GM12878 (cell line): Measurements from ENCODE around the gene ARHGEF37.

Experiments used
- CHD4 ChIP-seq: fragments of 200-600 bp; sonication (generic); IDR thresholded peaks from 2 replicates; pipeline ENCODE4 v1.6.1; 2016; ENCODE audit warnings: mild to moderate bottlenecking
- EGR1 ChIP-seq, 2 experiments: IDR thresholded peaks; 1 replicate in 1 of 2; 2 replicates in 1 of 2; pipeline ENCODE4 v1.6.1; 2011 to 2012; ENCODE audit warnings: low read depth in 2 of 2, low read length in 2 of 2, borderline replicate concordance in 1 of 2, mild to moderate bottlenecking in 1 of 2, moderate library complexity in 1 of 2
- PBX3 ChIP-seq: IDR thresholded peaks from 2 replicates; pipeline ENCODE4 v1.6.1; 2011; ENCODE audit warnings: mild to moderate bottlenecking, low read depth, low read length, moderate library complexity; ENCODE audit not compliant: insufficient replicate concordance
- POLR2A ChIP-seq: IDR thresholded peaks from 2 replicates; pipeline ENCODE4 v1.6.1; 2011; ENCODE audit warnings: low read depth, mild to moderate bottlenecking, low read length
- POU2F2 ChIP-seq: IDR thresholded peaks from 3 replicates; pipeline ENCODE4 v1.6.1; 2011; ENCODE audit warnings: low read depth, mild to moderate bottlenecking, low read length, borderline replicate concordance
- RAD21 ChIP-seq: IDR thresholded peaks from 2 replicates; pipeline ENCODE4 v1.6.1; 2011; ENCODE audit warnings: mild to moderate bottlenecking, low read depth, low read length, moderate library complexity; ENCODE audit not compliant: insufficient read depth
- RCOR1 ChIP-seq: conservative IDR thresholded peaks from 2 replicates; pipeline ENCODE4 v1.6.1; 2012; ENCODE audit warnings: low read depth, low read length, improper control_type of control experiment
- SRF ChIP-seq, 2 experiments: IDR thresholded peaks; 2 replicates each; pipeline ENCODE4 v1.6.1; 2011; ENCODE audit warnings: low read depth in 2 of 2, low read length in 2 of 2, mild to moderate bottlenecking in 1 of 2, moderate library complexity in 1 of 2
- TBL1XR1 ChIP-seq: IDR thresholded peaks from 2 replicates; pipeline ENCODE4 v1.6.1; 2012; ENCODE audit warnings: low read depth, low read length, improper control_type of control experiment
- YY1 ChIP-seq: IDR thresholded peaks from 2 replicates; pipeline ENCODE4 v1.6.1; 2011; ENCODE audit warnings: low read depth, mild to moderate bottlenecking, low read length
- ZBTB33 ChIP-seq: fragments of 450-650 bp; IDR thresholded peaks from 2 replicates; pipeline ENCODE4 v1.6.1; 2017; ENCODE audit warnings: mild to moderate bottlenecking
- TF ChIP-seq, protein P1 (sequence below), 3 experiments: IDR thresholded peaks in 2 of 3; conservative IDR thresholded peaks in 1 of 3; 2 replicates each; pipeline ENCODE4 v1.5.1; 2011; ENCODE audit warnings: low read depth in 3 of 3, low read length in 3 of 3, mild to moderate bottlenecking in 3 of 3, control low read depth in 2 of 3, moderate library complexity in 2 of 3, inconsistent platforms in 1 of 3, mixed read lengths in 1 of 3; ENCODE audit not compliant: control insufficient read depth in 2 of 3, insufficient read depth in 1 of 3; ENCODE audit errors: extremely low read depth in 1 of 3

DNA sequence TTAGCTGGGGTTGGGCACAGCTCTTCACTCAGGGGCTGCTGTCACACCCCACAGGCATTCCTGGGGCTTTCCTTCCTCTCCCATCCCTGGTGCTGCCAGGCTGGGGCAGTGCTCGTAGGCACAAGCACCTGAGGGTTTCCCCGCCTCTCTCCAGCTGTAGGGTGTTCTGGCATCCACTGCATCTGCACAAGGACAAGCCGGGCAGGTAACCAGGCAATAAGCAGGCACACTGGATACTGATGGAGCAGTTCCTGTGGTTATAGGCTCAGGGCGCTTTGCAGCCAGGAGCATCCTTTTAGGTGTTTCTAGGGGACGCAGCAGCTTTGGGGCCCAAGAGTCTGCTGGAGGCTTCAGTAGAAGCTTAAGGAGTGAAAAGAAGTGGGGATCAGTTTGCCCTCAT, 56.8 kb downstream of the ARHGEF37 start:
- TF ChIP-seq EGR1 (IDR thresholded peaks at IDR 0.05; ENCODE audit: borderline replicate concordance in 1 of 2, low read depth in 2 of 2, low read length in 2 of 2) = no peak
- no peak for TF ChIP-seq RAD21
- no peak for TF ChIP-seq SRF (IDR thresholded peaks at IDR 0.05; ENCODE audit: low read depth in 2 of 2, low read length in 2 of 2)
- no peak for TF ChIP-seq POLR2A
- no peak for TF ChIP-seq ZBTB33
- TF ChIP-seq, protein P1, sequence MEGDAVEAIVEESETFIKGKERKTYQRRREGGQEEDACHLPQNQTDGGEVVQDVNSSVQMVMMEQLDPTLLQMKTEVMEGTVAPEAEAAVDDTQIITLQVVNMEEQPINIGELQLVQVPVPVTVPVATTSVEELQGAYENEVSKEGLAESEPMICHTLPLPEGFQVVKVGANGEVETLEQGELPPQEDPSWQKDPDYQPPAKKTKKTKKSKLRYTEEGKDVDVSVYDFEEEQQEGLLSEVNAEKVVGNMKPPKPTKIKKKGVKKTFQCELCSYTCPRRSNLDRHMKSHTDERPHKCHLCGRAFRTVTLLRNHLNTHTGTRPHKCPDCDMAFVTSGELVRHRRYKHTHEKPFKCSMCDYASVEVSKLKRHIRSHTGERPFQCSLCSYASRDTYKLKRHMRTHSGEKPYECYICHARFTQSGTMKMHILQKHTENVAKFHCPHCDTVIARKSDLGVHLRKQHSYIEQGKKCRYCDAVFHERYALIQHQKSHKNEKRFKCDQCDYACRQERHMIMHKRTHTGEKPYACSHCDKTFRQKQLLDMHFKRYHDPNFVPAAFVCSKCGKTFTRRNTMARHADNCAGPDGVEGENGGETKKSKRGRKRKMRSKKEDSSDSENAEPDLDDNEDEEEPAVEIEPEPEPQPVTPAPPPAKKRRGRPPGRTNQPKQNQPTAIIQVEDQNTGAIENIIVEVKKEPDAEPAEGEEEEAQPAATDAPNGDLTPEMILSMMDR (IDR thresholded peaks at IDR 0.05 in 2 of 3, conservative IDR thresholded peaks at IDR 0.05 in 1 of 3; ENCODE audit: control insufficient read depth in 2 of 3, extremely low read depth in 1 of 3, insufficient read depth in 1 of 3, low read depth in 3 of 3, low read length in 3 of 3) = no peak
- TF ChIP-seq RCOR1 = no peak
- no peak for TF ChIP-seq TBL1XR1
- TF ChIP-seq YY1 = no peak
- no peak for TF ChIP-seq POU2F2
- TF ChIP-seq CHD4 = no peak
- no peak for TF ChIP-seq PBX3
